ENCODE measurements around the gene PIGS.
"Not testable (repeated sequence)": the region's sequence is repeated elsewhere in the genome, so short reads cannot be mapped to it uniquely, and the experiment has no call there.

PIGS gene

GRCh38 chr17:28571361-28572122 is at the start of gene PIGS:
Gene PIGS (minus strand): TSS chr17:28571524. CDS start chr17:28571496, 28 bp downstream.
- peak; percentile 76 to 88 (median 84) for DNase-seq

- no peak for DNase-seq
Measured at GRCh38 chr17:28620010-28620409, 48.7 kb upstream of the PIGS start.

DNA sequence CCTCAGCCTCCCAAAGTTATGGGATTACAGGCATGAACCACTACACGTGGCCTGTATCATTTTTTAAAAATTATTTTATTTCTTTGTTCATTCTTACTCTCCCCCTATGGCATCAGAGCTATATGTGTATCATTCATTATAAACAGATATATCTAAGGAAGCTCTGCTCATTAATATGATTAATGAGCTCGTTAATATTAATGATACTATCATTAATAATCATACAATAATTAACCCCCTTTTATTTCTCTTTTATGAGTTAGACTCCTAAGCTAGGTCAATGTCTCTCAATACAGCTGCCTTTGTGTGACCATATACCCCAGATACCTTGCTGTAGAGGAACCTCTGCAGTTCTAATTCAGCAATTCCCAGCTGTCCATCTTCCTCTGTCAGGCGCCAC is 47.1 kb upstream of the PIGS start:
- no peak for DNase-seq

- no peak for DNase-seq
Measured at GRCh38 chr17:28616281-28616680, 45.0 kb upstream of the PIGS start.

DNA sequence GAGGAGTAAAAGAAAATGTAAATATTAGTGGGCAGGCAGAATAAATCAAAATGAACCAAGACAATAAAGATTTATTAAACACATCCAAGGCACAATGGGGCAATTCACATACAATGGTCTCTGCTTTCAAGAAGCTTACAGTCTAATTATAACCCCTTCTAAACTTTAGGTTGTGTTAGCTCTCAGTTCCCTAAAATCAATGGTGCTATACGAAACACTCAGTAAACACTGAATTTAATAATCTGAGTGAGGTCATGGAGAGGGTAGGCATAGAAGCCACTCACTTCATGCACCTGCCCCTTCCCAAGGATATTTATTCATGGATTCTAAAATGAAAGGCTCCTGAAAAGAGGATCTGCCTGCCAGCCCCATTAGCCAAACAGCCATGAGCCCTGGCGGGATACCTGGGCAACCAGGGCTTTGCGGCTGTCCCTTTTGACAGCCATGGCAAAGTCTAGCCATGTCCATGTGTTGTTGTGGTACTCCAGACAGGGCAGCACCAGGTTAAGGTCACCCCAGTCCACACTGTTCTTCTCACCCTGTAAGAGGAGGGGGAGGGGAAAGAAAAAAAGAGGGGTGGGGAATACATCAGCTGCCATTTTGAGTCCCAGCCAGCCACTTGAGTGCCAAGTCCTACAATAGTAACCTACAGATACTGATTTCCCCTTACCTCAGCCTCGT is 44.1 kb upstream of the PIGS start:
- DNase-seq, result no peak

GRCh38 chr17:28613931-28614381 is 42.6 kb upstream of the PIGS start, which contains the start of gene RSKR:
Gene RSKR (minus strand): TSS chr17:28614185. CDS start chr17:28614161, 24 bp downstream.
- no peak for DNase-seq

DNA sequence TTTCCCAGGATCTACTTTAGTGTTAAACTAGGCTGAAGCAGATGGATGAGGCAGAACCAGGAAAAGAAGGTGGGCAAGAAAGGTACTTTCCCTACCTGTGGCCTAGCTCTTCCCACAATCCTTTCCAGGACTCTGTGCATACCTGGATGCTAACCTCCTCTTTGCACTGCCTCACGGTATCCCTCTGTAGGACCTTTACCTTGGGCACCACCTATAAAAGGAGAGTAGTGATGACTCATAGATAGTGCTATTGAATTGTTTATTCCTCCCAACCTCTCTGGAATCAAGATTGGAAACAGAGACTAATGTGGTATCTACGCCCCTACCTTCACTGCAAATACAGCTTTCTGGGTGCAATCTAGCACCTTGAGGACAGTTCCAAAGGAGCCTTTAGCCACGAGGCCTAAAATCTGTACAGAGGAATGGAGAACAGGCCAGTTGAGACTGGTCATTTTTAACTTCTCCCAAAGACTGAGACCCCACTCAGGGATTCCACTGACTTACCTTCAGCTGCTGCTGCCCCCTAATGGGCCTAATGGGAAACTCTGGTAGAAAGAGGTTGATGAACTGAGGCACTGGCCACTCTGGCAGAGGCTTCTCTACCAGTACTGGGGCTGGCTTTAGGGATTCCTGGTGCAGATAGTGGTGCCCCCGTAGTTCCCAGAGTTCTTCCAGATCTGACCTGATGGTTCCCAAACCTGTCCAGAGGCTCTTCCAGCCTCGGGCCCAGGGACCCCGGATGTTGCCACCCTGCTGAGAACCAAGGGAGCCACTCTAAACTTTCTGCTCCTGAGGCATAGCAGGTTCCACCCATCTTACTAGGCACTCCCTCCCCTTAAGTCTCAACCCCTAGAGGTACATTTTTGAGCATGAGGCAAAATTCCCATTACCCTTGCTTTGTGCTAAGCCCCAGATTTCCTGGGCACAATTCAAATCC is 41.9 kb upstream of the PIGS start:
- DNase-seq, result peak in 3 of 4 experiments; percentile 7 to 13 (median 11)

- no peak for DNase-seq
Measured at GRCh38 chr17:28612531-28612930, 41.2 kb upstream of the PIGS start.

DNA sequence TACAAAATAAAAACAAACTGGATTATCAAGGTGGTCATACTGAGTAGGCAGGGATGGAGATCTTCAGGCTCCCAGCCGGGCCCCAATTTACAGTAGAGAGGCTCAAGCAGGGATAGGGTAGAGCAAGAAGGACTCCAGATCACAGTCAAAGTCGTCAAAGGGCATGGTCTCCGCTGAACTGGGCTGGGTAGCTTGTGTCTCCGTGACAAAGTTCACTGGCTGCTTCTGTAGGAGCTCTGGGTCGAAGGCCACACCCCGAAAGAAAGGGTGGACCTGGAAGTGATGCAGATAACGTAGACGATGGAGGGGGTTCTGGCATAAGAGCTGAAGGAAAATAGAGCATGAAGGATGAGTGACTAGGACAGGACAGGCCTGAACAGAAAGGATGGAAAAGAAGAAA is 39.1 kb upstream of the PIGS start:
- DNase-seq, result no peak

GRCh38 chr17:28604031-28604430 is 32.7 kb upstream of the PIGS start:
- not testable (repeated sequence) for DNase-seq

DNA sequence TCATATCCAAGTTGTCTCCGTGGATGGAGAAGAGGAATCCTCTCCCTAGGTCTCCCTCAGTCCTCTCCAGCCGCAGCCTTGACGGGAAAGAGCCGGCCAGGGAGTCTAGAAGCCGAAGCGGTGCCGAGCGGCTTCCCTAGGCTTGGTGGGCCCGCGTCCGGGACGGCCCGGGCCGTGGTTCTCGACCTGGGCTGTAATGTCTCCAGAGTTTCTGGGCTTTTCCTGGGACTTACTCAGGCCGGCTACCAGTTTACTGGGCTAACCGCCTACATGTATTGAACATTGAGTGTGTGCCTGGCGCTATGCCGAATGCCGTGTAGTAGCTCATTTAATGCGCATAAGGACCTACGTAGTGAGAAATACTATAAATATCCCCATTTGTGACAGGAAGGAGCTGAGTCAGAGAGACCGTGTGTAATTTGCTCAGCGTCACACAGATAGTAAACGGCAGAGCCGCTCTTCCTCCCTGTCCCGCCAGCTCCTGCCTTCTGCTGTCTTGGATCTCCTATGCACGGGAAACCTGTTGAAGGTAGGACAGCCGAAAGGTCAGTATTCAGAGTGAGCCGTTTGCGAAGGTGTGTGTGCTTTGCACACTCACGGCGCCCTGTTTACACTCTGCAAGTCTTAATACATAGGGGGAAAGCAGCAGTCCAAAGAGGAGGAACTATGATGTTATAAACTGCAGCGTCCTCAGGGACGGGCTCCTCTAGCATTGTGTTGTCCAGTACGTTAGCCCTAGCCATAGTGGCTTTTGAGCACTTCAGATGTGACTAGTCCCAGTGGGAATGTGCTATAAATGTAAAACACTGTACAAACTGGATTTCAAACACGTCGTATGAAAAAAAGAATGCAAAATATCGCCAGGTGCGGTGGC is 28.2 kb upstream of the PIGS start:
- peak; percentile 19 to 45 (median 22) for DNase-seq

- DNase-seq, result peak; percentile 85 to 94 (median 89)
Measured at GRCh38 chr17:28598799-28599310, 27.5 kb upstream of the PIGS start, which contains the start of gene SPAG5. Gene SPAG5 (minus strand): TSS chr17:28599025. CDS start chr17:28598946, 79 bp downstream.

DNA sequence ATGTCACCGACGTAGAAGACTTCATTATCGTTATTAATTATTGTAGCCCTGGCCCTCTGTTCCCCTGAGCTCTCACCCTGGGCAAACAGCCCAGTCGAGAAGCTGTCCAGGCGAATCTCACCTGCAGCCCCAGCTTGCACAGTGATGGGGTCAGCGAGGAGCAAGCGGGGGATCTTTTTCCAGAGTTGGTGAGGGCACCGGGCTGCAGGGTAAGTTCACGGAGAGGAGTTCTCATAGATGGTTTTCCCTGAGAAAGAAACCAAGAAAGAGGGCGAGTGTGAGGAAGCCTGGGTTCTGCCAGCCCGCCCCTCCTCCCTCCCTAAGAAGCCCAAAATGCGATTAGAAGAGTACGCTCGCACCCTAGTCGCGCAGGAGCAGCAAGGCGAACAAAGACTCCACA is 27.1 kb upstream of the PIGS start:
- DNase-seq, result no peak

GRCh38 chr17:28597606-28598383 is 26.5 kb upstream of the PIGS start:
- DNase-seq, result no peak

DNA sequence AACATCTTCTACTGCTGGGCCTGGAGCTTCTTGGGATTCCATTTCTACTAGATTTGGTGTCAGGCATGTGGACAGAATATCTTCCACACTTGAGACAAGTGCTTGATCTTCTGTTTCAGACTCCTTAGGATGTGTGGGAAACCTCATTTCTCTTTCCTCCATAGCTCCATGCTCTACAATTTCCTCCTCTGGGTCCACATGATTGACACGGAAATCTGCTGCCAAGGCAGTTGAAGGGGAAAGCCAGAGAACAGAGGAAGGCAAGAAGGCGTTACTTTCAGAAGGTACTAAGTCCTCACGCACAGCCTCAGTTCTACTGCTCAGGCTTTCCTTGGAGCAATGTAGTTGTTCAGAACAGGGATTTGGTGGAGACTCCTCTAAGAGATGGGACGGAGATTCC is 20.9 kb upstream of the PIGS start:
- no peak for DNase-seq

- no peak for DNase-seq
Measured at GRCh38 chr17:28585851-28586250, 14.5 kb upstream of the PIGS start.

DNA sequence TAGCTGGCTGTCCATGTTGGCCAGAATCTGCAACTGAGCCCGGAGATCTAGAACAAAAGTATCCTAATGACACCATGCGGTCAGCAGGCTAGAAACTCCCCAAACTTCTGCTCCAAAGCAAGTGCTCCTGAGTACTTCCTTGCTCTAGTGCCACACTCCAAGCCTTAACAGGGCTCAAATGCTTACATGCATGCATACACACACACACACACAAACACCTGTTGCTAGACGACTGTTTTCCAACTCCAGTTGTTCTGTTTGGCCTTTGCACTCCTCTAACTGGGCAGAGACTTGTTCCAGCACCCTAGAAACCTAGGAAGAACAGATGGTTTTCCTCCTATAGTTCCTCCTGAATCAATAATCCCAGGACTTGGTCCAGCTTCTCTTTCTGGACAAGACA is 13.1 kb upstream of the PIGS start:
- no peak for DNase-seq

GRCh38 chr17:28582513-28582912 is 11.2 kb upstream of the PIGS start:
- DNase-seq, result no peak

DNA sequence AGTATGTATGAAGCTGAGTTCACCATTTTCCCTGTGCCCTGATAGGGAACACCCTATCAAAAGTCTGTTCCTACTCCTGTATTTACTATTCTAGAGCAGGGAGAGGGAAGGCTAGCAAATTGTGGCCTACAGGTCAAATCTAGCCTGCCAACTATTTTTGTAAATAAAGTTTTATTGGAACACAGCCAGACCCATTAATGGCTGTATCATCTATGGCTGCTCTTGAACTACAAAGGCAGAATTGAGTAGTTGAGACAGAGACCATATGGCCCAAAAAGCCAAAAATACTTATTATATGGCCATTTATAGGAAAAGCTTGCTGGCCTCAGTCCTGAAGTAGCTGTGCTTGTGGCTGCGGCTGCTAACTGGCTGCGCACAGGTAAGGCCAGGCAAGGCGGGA is 9.6 kb upstream of the PIGS start:
- no peak for DNase-seq

DNA sequence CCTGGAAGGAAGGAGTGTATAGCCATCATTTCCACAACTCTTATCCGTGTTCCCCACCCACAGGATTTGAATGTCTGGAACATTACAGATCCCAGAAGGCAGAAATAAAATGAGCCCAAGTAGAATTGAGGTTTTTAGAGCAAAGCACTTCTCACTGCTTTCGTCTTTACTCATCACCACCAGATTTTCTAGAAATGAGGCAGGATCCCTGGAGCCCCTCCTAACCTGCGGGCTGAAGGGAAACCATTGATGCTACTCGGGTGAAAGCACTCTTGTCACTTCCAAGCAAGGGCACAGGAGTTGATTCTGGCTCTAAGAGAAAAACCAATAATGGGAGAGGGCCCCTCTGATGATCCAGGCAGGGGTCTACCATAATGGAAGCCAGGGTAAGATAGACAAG is 8.2 kb upstream of the PIGS start:
- DNase-seq, result no peak

Measured in activated CD4-positive, CD25-positive, alpha-beta regulatory T cell (primary cell).